B cell (primary cell): ENCODE data around the gene TFF1.

ENCODE experiments used
- CTCF ChIP-seq: fragments of 200-600 bp; IDR thresholded peaks from one replicate; pipeline ENCODE4 v1.8.0; 2022; ENCODE audit warnings: antibody characterized with exemption, mild to moderate bottlenecking
- EZH2 ChIP-seq: IDR thresholded peaks from 2 replicates; pipeline ENCODE4 v1.6.1; 2012; ENCODE audit warnings: borderline replicate concordance, low read depth, mild to moderate bottlenecking, moderate library complexity, low read length; ENCODE audit not compliant: insufficient read depth, poor library complexity, severe bottlenecking

DNA sequence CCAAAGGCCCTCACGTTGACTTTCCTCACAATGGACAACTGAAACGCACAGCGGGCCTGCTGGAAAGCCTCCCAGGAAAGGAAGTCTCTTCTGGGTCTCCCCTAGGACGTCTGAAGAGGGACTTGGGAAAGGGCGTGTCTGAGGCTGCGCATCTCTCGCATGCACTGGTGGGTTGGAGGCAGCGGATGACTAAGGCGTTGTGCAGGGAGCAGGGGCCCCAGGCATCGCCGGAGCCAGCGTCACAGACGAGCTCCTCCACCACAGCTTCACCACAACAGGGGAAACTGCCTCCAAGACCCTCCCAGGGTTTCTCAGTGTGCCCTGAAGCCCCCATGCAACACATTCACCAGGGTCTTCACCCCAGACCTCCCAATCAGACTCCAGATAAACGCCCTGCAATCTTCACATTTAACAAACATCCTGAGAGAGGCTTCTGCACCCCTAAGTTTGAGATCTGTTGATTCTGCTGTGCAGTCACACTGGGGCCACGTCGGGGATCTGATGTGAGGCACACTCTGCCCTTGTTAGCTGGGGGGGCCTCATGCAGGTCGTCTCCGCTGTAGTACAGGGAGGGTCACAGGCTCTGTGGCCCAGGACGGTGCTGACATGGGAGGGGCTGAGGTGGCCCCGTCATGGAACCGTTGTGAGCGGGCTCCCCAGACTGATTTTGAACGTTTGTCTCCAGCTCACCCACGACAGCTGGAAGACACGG is 7.0 kb upstream of the TFF1 start:
- TF ChIP-seq CTCF (no peak), EZH2 (no peak)
